Measurements from ENCODE around the gene TAF1. TPM values are rescaled to one million over a fixed set of nuclear protein-coding genes. Genes with fewer than 3 reads are reported as not detected.

Gene TAF1
- total and polyA plus RNA-seq, 2 donors (not counting 3 experiments of a cell fraction or from before 2014, with no cell fraction given) = 8.2 to 41.0 TPM

DNA sequence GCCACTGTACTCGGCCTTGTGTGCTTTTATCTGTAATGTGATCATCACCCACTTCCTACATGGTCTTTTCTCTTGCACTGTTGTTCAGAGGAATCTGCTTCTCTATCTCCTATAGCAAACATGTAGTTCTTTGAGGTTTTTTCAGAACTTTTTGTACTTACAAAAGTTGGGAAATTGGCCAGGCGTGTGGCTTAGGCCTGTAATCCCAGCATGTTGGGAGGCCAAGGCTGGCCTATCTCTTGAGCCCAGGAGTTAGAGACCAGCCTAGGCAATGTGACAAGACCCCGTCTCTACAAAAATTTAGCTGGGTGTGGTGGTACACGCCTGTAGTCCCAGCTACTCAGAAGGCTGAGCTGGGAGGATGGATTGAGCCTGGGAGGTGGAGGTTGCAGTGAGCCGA is 30.4 kb downstream of the TAF1 start:
- no peak for FAIRE-seq
- Histone ChIP-seq H3K9ac (replicated peaks; ENCODE audit: extremely low read depth, insufficient read depth, low read length) (no peak overlapping the region), H3K79me2 (ENCODE audit: control insufficient read depth, insufficient read depth, low read length) (no peaks in the 10 kb centered on the region), H3K9me3 (replicated peaks; ENCODE audit: control insufficient read depth, insufficient read depth, low read length) (no peaks in the 10 kb centered on the region), H3K27ac (ENCODE audit: insufficient read depth, low read depth, low read length) (no peak overlapping the region), H2AFZ (ENCODE audit: low read depth, low read length) (no peak overlapping the region), H3K9me1 (replicated peaks; ENCODE audit: control insufficient read depth, extremely low read depth, insufficient read depth, low read length) (no peaks in the 10 kb centered on the region), H3K36me3 (ENCODE audit: control insufficient read depth in 2 of 2, extremely low read depth in 1 of 2, insufficient read depth in 2 of 2, low read length in 2 of 2) (peaks cover 6 to 14% of the 10 kb centered on the region in 2 experiments), H3K4me2 (ENCODE audit: insufficient read depth, low read length) (no peak overlapping the region), H3K4me1 (ENCODE audit: control insufficient read depth, extremely low read depth, insufficient read depth, low read length) (no peaks in the 10 kb centered on the region), H4K20me1 (replicated peaks; ENCODE audit: control insufficient read depth, extremely low read depth, insufficient read depth, low read length) (no peaks in the 10 kb centered on the region), H3K4me3 (replicated peaks in 1 of 3; ENCODE audit: insufficient read depth in 1 of 3, low read depth in 1 of 3, low read length in 3 of 3) (no peak overlapping the region), H3K27me3 (ENCODE audit: control insufficient read depth in 2 of 2, insufficient read depth in 2 of 2, low read length in 2 of 2) (no peaks in the 10 kb centered on the region)
- intact Hi-C loops (cut with micrococcal nuclease) (no loop called here), dilution Hi-C loops (cut with MboI; ENCODE audit: extremely low pct_ligation_motif_present, low sequenced_read_pairs) (no loop called here)
- BruUV-seq (replicated peaks) = no TSS peak
- DNase-seq (ENCODE audit: low read depth, low spot score) = no peak
- POLR2A ChIA-PET = no interaction called here
- TF ChIP-seq, protein P1, sequence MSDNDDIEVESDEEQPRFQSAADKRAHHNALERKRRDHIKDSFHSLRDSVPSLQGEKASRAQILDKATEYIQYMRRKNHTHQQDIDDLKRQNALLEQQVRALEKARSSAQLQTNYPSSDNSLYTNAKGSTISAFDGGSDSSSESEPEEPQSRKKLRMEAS (IDR thresholded peaks at IDR 0.05; ENCODE audit: insufficient read depth, insufficient read length) = no peak
- no peak for TF ChIP-seq POLR2A (IDR thresholded peaks at IDR 0.05; ENCODE audit: low read depth, low read length)
- TF ChIP-seq POLR2AphosphoS5 (IDR thresholded peaks at IDR 0.05; ENCODE audit: insufficient read depth, low read depth, low read length) = no peak
- no peak for TF ChIP-seq MYC (IDR thresholded peaks at IDR 0.05; ENCODE audit: low read depth, low read length)
- no peak for TF ChIP-seq GATA2 (IDR thresholded peaks at IDR 0.05; ENCODE audit: insufficient read depth, insufficient read length, low read depth, low read length)
- no peak for TF ChIP-seq FOS (IDR thresholded peaks at IDR 0.05; ENCODE audit: borderline replicate concordance, insufficient read depth, low read length)
- TF ChIP-seq JUN (IDR thresholded peaks at IDR 0.05; ENCODE audit: borderline replicate concordance, insufficient read depth, insufficient read length, low read depth) = no peak
- TF ChIP-seq CTCF (IDR thresholded peaks at IDR 0.05; ENCODE audit: extremely low read depth in 1 of 2, insufficient read depth in 1 of 2, low read depth in 1 of 2, low read length in 2 of 2) = no peak
- no peak for TF ChIP-seq EZH2 (IDR thresholded peaks at IDR 0.05; ENCODE audit: borderline replicate concordance, low read depth, low read length, severe bottlenecking)
- CTCF ChIA-PET = no interaction called here
